A549 (cell line): ENCODE measurements around the gene OXTR.

Experiments used
- BHLHE40 ChIP-seq: IDR thresholded peaks from 2 replicates; pipeline ENCODE4 v1.6.1; 2012; ENCODE audit warnings: low read depth, low read length, inconsistent platforms
- CHD4 ChIP-seq: fragments of 200-600 bp; sonication (generic); IDR thresholded peaks from 2 replicates; pipeline ENCODE4 v1.6.1; 2016; ENCODE audit warnings: antibody characterized with exemption, mild to moderate bottlenecking, borderline replicate concordance
- EP300 ChIP-seq, 2 experiments: fragments of >200 bp; sonication (Bioruptor Twin); formaldehyde crosslinking; IDR thresholded peaks; 2 replicates in 1 of 2; 3 replicates in 1 of 2; pipeline ENCODE4 v1.6.1; 2016 to 2017
- KDM5A ChIP-seq: fragments of 200-600 bp; sonication (generic); IDR thresholded peaks from 2 replicates; pipeline ENCODE4 v1.6.1; 2016; ENCODE audit warnings: antibody characterized with exemption, mild to moderate bottlenecking
- MAFK ChIP-seq: fragments of 450-650 bp; IDR thresholded peaks from 2 replicates; pipeline ENCODE4 v1.6.1; 2014; ENCODE audit not compliant: partially characterized antibody
- TF ChIP-seq, protein P1 (sequence below): IDR thresholded peaks from 2 replicates; pipeline ENCODE4 v1.6.1; 2012
- TF ChIP-seq, protein P2 (sequence below): fragments of >200 bp; sonication (Bioruptor Twin); formaldehyde crosslinking; IDR thresholded peaks from 3 replicates; pipeline ENCODE4 v1.5.1; 2016

DNA sequence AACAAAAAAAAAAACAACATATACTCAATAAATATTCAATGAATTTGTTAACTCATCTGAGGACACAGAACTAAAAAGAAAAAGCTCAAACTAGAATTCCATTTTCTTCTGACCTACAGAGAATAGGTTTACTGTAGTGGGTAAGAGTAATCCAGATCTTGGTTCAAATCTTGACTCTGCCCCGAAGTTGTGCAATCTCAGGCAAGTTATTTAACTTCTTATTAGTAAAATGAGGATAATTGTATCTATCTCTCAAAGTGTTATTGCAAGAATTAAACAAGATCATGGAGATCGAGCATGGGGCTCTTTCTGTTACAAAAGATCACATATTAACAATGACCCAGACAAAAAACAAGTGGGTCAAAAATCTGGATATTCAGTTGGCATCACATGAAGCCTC is 41.1 kb upstream of the OXTR start:
- TF ChIP-seq EP300 (IDR thresholded peaks at IDR 0.05) (no peak), BHLHE40 (no peak), CHD4 (no peak), MAFK (no peak), KDM5A (no peak)
- TF ChIP-seq, protein P1, sequence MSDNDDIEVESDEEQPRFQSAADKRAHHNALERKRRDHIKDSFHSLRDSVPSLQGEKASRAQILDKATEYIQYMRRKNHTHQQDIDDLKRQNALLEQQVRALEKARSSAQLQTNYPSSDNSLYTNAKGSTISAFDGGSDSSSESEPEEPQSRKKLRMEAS, result no peak
- TF ChIP-seq, protein P2, sequence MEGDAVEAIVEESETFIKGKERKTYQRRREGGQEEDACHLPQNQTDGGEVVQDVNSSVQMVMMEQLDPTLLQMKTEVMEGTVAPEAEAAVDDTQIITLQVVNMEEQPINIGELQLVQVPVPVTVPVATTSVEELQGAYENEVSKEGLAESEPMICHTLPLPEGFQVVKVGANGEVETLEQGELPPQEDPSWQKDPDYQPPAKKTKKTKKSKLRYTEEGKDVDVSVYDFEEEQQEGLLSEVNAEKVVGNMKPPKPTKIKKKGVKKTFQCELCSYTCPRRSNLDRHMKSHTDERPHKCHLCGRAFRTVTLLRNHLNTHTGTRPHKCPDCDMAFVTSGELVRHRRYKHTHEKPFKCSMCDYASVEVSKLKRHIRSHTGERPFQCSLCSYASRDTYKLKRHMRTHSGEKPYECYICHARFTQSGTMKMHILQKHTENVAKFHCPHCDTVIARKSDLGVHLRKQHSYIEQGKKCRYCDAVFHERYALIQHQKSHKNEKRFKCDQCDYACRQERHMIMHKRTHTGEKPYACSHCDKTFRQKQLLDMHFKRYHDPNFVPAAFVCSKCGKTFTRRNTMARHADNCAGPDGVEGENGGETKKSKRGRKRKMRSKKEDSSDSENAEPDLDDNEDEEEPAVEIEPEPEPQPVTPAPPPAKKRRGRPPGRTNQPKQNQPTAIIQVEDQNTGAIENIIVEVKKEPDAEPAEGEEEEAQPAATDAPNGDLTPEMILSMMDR, result no peak
